GM18867 (cell line): ENCODE data around the gene TREX2.

Experiments
- ATAC-seq: cut with Tn5 transposase; IDR thresholded peaks from one replicate; pipeline ENCODE4 v1.9.1; 2021; ENCODE audit warnings: mild to moderate bottlenecking, moderate library complexity; ENCODE audit not compliant: unreplicated experiment

The TREX2 gene

DNA sequence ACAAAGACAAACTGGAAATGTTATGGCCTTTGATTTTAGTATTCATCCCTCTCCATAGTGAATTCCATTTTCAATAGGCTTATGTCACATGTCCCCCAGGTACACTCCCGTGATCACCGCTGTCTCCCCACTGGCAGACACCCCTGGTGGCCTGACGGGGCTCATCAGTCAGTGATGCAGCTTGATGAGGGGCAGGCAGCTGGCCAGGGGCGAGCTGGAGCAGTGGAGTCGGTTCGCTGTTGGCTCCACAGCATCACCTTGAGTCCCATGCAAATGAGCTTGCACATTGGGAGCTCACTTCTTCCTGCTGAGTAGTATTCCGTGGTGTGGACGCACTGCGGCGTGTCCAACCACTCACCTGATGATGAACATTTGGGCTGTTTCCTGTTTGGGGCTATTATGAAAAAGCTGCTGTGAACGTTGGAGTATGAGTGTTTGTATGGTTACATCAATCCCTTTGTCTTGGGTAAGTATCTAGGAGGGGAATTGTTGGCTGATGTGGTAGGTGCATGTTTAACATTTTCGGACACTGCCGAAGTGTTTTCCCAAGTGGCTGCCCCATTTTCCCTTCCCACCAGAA lies 5.2 kb downstream of the TREX2 start:
- ATAC-seq, result no peak

DNA sequence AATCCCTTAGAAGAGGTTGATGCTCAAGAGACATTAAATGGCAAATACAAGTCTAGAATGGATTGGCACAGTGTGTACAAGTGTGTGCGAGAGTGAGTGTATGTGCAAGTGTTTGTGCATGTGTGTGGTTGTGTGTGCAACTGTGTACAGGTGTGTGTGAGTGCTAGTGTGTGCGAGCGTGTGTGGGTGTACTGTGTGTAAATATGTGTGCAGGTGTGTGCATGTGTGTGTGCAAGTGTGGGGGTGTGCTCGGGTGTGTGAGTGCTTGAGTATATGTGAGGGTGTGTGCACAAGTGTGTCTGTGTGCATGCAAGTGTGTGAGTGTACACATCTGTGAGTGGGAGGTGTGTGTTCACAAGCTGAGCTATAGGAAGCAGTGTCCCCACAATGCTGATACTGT lies 5.9 kb downstream of the TREX2 start:
- ATAC-seq, result no peak

DNA sequence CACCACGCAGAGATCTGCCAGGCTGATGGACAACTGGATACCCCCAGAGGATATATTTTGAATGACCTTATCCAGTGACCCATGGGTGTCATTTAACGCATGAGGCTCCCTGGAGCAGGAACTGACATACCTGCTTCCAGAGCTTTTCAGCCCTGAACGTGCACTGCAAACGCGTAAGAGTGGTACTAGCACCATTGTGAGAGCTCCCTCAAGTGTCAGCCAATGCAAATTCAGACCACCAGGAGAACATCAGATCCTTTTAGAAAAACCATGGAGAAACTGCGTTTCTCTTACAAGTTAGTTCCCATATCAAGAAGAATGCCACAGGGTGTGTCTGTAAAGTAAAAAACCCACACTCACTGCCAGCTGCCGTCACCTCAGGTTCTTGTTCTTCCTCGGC lies 7.3 kb downstream of the TREX2 start:
- ATAC-seq, result no peak

DNA sequence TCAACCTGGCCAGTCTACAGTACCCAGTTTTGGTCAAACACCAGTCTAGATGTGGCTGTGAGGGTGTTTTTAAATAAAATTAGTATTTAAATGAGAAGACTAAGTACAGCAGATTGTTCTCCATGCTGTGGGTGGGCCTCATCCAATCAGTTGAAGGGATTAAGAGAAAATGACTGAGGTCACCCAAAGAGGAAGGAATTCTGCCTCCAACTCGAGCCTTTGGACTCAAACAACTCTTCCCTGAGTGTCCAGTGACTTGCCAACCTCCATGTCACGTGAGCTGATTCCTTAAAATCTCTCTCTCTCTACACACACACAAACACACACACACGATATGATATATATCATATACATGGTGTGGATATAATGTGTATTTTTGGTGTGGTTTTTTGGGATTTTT lies 10.0 kb downstream of the TREX2 start:
- ATAC-seq, result no peak

DNA sequence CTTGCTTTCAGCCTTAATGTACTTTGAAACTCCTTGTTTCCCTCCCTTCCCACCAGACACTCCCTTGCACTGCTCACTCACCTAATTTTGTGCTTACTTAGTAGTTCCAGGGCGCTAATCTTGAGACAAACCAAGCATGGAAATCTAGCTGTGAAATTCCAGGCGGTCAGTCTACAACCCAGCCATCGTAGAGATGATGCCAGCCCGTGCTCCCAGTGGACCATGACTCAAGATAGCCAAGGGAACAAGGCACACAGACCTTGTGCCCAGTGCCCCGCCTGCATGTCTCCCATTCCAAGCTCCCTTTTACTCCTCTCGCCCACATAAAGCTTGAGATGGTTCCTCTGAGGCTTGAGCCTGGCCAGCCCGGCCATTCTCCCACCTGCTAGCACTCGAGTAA lies 11.1 kb downstream of the TREX2 start:
- no peak for ATAC-seq

DNA sequence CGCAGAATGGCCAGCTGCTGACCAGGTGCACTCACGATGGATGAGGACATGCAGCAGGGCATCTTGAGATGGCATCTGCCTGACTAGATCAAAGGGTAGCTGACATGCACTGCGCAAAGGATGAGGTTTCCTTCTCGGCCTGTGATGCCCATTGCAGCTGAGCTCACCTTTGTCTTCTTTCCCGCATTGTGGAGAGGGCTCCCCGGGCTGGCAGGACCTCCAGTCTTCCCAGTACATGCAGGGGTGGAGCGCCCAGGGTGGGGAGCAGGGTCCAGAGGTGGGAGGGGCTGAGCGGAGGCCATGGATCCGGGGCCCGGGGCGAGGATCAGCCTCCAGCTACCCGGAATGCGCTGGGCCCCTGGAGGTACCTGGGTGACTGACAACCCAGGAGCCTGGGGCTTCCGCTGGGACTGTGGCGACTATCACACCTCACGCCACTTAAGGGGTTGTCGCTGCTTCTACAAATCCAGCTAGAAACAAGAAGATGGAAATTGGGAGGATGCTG lies 12.0 kb downstream of the TREX2 start:
- ATAC-seq, result no peak

DNA sequence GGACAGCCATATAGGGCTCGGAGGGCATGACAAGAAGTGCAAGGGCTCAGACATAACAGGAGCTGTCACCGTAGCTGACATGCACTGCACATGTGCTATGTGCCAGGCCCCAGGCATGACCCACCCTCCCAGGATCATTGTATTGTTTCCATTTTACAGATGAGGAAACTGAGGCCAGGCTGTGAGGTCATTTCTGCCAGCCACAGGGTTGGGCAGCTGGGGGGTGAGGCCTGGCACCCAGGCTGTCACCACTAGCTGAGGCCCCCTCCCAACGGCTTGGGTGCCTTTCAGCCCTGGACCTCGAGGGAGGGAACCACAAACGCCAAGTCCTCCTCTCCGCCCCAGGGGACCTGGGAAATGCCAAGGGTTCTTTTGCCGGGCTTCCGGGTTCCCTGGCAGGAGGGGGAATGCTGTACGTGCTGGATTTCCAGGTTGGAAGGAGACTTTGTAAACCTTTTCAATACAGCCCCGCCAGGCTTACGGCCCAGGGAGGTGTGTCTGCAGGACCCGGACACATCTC lies 12.6 kb downstream of the TREX2 start:
- no peak for ATAC-seq

DNA sequence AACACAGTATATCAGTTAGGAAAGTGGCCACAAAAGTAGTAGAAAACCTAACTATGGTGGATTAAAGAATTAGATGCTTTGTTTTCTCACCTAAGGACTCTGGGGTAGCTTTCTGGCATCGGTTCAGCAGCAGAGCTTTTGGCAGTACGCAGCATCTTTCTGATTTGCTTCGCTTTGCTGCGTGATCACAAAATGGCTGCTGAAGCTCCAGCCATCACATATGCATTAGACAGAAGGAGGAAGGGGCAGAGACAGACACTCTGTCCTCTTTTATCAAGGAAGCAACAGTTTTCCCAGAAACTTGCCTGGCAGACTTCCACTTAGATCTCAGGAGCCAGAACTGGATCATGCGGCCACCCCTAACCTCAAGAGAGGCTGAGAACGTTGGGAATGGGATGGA lies 15.1 kb downstream of the TREX2 start:
- ATAC-seq, result no peak

DNA sequence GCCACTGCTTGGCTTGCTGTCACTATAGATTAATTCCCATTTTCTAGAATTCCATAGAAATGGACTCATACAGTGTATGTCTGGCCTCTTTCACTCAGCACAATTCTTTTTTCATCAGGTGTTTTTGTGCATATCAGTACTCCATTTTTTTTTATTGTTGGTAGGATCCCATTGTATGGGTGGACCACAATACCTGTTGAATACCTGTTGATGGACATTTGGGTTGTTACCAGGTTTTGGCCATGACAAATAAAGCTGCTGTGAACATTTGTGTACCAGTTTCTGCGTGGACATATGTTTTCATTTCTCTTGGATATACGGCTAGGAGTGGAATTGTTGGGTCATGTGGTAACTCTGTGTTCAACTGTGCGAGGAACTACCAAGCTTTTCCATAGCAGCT lies 19.7 kb downstream of the TREX2 start:
- no peak for ATAC-seq

DNA sequence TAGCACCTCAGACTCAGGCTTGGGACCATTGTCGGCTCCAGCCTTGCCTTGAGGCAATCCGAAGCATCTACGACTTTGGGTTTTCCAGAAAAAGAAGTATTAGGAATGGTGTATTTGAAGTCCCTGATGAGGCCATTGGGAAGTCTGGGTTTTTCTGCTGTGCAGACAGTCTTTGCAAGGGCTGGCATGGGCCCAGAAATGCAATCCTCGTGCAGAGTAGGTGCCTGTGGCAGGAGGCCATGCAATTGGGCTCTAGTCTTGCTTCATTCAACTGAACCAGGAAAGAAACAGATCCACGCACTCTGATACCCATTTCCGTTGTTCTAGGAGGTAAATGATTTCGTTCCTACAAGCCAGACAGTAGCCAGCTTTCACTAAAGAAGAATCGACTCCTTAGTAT lies 22.2 kb downstream of the TREX2 start:
- no peak for ATAC-seq

DNA sequence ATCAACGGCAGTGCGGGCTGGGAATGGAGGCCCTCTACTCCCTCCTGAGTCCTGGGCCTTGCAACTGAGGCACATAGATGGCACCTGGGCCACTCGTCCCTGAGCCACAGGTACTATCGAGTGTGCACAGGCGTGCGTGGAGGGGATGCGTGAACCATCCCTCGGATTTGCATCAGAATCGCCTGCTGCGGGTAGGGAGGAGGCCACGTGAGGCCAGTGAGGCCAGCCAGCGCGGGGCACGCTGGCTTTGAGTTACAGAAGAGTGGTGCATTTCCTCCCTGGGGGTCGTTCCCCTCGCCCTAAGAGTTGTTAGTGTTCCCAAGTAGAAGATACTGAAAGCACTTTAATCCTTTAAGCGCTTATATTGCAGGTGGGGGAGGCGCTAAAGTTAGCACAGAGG lies 24.0 kb downstream of the TREX2 start:
- no peak for ATAC-seq

DNA sequence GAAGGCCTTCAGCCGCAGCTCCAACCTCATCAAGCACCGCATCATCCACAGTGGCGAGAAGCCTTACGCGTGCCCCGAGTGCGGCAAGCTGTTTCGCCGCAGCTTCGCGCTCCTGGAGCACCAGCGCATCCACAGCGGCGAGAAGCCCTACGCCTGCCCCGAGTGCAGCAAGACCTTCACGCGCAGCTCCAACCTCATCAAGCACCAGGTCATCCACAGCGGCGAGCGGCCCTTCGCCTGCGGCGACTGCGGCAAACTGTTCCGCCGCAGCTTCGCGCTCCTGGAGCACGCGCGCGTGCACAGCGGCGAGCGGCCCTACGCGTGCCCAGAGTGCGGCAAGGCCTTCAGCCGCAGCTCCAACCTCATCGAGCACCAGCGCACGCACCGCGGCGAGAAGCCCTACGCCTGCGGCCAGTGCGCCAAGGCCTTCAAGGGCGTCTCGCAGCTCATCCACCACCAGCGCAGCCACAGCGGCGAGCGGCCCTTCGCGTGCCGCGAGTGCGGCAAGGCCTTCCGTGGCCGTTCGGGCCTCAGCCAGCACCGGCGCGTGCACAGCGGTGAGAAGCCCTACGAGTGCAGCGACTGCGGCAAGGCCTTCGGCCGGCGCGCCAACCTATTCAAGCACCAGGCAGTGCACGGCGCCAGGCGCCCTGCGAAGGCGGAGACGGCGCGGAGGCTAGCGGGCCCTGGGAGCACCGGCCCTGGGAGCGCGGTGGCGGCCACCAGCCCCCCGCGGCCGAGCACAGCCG lies 24.8 kb downstream of the TREX2 start:
- ATAC-seq, result no peak

DNA sequence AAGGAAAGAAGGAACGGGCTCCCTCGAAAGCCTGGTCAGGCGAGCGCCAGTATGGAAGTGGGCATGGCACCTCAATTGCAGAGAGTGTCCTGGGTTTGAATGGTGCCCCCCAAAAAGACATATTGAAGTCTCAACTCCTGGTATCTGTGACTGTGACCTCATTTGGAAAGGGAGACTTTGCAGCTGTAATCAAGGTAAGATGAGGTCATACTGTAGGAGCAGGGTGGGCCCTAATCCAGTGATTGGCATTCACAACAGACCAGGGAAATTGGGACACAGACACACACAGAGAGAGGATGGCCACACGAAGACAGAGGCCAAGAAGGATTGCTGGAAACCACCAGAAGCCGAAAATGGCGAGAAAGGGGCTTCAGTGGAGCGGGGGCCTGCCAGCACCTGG lies 28.2 kb downstream of the TREX2 start:
- ATAC-seq, result no peak

DNA sequence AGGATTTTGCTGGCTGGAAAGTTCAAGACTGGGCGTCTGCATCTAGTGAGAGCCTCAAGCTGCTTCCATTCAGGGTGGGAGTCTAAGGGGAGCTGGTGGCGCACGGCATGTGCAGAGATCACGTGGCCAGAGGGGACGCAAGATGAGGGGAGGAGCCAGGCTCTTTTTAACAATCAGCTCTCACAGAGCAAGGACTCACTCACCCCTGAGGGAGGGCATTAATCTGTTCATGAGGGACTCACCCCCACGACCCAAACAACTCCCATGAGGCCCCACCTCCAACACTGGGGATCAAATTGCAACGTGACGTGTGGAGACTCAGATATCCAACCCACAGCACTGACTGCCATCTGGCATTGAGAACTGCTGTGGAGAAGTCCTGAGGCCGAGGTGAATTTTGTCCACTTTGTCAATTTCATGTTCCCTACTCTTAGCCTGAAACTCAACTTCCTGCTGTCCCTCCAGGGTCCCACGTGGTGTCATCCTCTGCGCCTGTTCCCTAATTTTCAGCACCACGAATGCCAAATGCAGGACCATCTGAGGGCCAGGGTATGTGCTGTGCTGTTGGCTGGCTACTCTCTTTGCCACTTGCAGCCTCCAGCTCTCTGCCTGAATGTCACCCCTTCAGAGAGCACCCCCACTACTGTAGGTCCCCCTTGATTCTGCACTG lies 28.9 kb downstream of the TREX2 start:
- ATAC-seq, result no peak

DNA sequence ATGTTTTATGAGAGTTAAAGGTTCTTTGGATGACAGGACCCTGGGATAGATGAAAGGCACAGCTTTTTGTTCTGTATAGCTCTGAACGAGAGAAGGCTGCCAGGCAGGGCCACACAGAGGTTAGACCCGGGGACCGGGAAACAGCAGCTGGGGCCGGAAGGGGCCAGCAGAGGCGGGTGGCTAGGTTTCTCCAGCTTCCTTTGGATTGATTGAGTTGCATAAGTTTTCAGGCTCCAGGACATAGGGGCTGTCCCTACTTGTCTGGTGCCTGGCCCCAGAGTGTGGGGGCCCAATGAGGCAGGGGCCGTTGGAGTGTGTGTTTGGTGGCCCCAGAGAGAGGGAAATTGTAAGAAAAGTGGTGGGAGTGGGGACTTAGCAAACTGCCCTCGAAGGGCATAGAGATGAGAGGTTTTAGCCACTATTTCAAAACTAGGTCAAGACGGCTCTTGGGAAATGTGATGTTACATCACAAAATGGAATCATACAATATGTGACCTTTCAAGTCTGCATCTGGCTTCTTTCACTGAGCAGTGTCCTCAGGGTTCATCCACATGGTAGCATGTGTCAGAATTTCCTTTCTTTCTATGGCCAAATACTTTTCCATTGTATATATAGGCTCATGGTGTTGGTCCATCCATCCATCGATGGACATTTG lies 30.9 kb downstream of the TREX2 start:
- no peak for ATAC-seq

DNA sequence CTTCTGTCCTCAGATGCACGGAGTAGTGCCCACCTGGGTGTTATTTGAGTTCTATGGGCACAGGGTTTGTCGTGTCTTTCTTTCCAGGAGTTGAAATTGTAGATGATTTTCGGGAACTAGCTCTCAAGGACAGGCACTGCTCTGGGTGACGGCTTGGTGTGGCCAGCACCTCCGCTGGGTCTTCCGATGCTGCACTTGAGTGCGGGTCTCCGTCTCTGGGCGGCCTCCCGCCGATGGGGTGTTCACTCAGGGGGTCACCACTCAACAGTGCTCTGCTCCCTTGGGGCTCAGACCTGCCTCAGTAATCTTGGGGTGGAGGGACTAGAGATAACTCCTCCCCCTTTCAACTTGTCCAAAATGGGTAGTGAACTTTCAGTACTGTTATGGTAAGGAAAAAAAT lies 32.1 kb downstream of the TREX2 start:
- ATAC-seq, result no peak

DNA sequence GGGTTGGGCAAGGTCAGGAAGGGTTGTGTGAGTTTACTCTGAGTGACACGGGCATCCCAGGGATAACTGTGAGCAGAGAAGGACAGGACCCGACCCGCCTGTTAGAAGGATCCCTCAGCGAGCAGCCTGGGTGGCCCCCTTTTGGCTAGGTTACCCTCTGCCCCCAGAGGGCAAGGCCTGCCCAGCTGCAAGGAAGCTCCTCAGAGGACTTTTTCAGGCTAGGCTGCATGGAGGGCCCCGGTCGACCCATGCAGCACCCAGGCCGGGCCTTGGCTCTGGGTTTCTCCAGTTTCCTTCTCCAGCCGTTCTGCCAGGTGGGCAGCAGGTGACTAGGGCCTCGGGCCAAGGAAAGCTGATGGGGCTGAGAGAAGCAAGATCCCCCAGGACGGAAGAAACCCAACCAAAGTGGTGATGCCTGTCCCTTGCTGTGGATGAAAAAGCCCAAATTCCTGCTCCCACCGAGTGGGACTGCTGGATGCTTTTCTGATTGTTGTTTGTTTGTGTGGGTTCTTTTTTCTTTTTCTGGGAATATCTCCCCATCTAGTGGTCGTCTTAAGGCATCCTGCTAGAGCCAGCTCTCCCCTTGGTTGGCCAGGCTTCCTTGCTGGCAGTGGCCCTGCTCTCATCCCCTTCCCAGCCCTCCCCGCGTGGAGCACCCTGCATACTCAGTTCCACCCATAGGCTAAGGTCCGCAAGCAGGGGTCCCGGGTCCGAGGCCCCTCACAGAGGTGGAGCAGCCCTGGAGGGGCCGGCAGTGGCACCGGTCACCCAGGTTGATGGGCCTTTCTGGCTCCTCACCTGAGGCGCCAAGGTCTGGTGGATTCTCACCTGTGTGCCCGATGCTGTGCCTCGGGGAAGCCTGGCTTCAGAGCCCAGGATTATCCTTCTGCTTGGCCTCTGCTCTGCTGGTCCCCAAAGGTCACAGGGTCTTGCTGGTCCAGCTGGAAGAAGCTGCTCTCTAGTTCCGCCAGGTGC lies 32.8 kb downstream of the TREX2 start:
- no peak for ATAC-seq

DNA sequence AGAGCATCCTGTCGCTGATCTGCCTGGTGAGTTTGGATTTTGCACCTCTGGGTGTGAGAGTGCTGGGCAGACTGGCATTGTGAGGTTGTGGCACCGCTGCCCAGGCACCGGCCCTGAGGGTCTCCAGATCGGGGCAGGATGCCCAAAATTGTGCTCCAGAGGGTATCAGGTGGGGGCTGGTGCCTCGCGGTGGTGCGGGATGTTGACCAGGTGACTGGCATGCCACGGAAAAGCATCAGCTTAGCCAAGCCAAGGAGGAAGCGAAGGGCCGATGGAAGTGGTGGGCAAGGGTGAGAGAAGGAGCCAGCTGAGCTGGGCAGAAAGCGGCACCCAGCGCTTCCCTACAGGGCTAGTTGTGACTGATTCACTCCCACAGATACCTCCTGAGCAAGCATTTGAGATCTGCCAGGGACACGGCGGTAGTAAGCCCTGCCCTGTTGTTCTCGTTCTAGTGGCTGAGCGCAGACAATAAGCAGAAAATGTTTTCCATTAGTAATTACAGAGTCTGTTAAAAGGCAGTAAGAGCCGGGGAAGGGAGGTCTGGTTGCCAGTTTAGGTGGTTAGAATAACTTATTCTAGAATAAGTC lies 33.8 kb downstream of the TREX2 start:
- no peak for ATAC-seq

DNA sequence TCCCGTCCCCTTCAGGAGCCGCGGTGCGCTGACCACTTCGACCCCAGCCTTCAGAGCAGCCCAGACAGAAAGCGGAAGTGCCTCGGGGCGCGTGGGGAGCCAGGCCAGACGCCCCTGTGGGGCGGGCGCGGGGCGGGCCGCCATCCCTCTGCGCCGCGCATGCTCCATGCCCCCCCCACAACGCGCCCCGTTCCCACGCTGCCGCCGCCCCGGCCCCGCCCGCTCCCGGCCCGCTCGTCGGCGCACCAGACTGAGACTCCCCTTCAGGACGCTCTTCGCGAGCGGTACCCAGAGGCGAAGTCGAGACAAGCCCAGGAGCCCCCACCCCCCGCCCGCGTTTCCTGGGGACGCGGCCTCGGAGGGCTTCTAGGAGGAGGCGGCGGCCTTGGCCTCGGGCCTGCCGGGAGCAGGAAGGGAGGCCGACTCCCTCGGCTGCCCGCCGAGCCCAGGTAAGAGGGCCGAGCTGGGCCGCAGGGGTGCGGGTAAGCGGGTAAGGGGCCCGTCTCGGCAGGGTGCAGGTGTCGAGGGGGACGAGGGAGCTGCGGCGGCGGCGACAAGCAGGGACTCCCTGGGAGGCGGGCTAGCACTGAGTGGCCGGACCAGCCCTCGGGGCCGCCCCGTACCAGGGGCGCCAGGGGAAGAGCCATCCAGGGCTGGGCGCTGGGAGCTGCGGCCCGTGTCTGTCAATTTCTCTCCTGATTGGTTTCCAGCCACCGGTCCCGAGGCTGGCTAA lies 34.4 kb downstream of the TREX2 start, which contains the start of gene ZFP92:
ZFP92 (plus strand) TSS at position 218 of the 733 bp plus-strand sequence. CDS start 6,851 bp downstream, outside the sequence.
- ATAC-seq, result no peak
